ENCODE data around the gene UBE3B. TPM values are rescaled to one million over a fixed set of nuclear protein-coding genes. Genes with fewer than 3 reads are reported as not detected.

UBE3B gene
- total RNA-seq, 1 donor from 2014 or later: 34.4 TPM

GRCh38 chr12:109500406-109501185 is 23.2 kb downstream of the UBE3B start:
- H4K20me1 ChIP-seq (ENCODE audit: insufficient read depth, low read length): no peaks in the 10 kb centered on the region
- peaks cover 25% of the 10 kb centered on the region for H3K36me3 ChIP-seq (ENCODE audit: insufficient read depth, low read length)
- TF ChIP-seq EZH2 (IDR thresholded peaks at IDR 0.05; ENCODE audit: insufficient read depth, low read length) (no peak), CTCF (IDR thresholded peaks at IDR 0.05; ENCODE audit: insufficient read depth, low read depth, low read length) (no peak)
- no peak overlapping the region for H3K4me3 Mint-ChIP-seq (ENCODE audit: unreplicated experiment)
- no peak overlapping the region for H3K9ac ChIP-seq (ENCODE audit: low read length)
- FAIRE-seq (no peak), DNase-seq (ENCODE audit: low read depth) (no peak)
- H3K4me1 Mint-ChIP-seq (ENCODE audit: low read depth, unreplicated experiment): peaks cover 18% of the 10 kb centered on the region
- no peaks in the 10 kb centered on the region for H3K9me3 Mint-ChIP-seq (ENCODE audit: unreplicated experiment)
- H3K9me3 ChIP-seq (ENCODE audit: insufficient read depth, low read depth, low read length): no peaks in the 10 kb centered on the region
- no peaks in the 10 kb centered on the region for H3K27me3 Mint-ChIP-seq (ENCODE audit: low read depth, unreplicated experiment)
- peak overlapping the region; percentile 21 for H3K27ac Mint-ChIP-seq (ENCODE audit: unreplicated experiment)
- no peak overlapping the region for H3K27ac ChIP-seq (ENCODE audit: low read depth, low read length)
- H3K27me3 ChIP-seq (ENCODE audit: insufficient read depth, low read length): no peaks in the 10 kb centered on the region
- no peak overlapping the region for H2AFZ ChIP-seq (ENCODE audit: low read depth, low read length)
- peaks cover 28% of the 10 kb centered on the region for H3K36me3 Mint-ChIP-seq (ENCODE audit: low read depth, unreplicated experiment)
- H3K79me2 ChIP-seq (ENCODE audit: insufficient read depth, low read length): no peaks in the 10 kb centered on the region
- no peak overlapping the region for H3K4me2 ChIP-seq (ENCODE audit: low read length)
- no peak overlapping the region for H3K4me3 ChIP-seq (ENCODE audit: insufficient read depth, low read depth, low read length)
- peaks cover 10% of the 10 kb centered on the region for H3K4me1 ChIP-seq (ENCODE audit: insufficient read depth, low read length)

DNA sequence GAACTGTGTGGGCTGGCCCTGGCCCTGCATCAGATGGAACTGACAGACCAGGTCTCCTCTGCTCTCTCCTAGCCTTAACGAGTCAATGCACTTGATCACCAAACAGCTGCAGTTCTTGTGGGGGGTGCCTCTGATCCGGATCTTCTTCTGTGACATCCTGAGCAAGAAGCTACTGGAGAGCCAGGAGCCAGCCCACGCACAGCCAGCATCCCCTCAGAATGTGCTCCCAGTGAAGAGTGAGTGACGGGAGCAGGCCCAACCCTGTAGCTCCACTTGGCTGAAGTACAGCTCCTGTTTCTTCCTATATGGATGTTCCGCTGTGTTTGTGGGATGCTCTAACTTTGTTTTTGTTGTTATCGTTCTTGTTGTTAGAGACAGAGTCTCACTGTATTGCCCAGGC is 23.9 kb downstream of the UBE3B start:
- FAIRE-seq (no peak), DNase-seq (ENCODE audit: low read depth) (no peak)
- Mint-ChIP-seq H3K27me3 (ENCODE audit: low read depth, unreplicated experiment) (no peaks in the 10 kb centered on the region), H3K4me1 (ENCODE audit: low read depth, unreplicated experiment) (peaks cover 18% of the 10 kb centered on the region), H3K9me3 (ENCODE audit: unreplicated experiment) (no peaks in the 10 kb centered on the region), H3K27ac (ENCODE audit: unreplicated experiment) (no peak overlapping the region), H3K4me3 (ENCODE audit: unreplicated experiment) (no peak overlapping the region), H3K36me3 (ENCODE audit: low read depth, unreplicated experiment) (peaks cover 25% of the 10 kb centered on the region)
- TF ChIP-seq CTCF (IDR thresholded peaks at IDR 0.05; ENCODE audit: insufficient read depth, low read depth, low read length): no peak
- TF ChIP-seq EZH2 (IDR thresholded peaks at IDR 0.05; ENCODE audit: insufficient read depth, low read length): no peak
- H3K4me2 ChIP-seq (ENCODE audit: low read length): no peak overlapping the region
- no peak overlapping the region for H3K4me3 ChIP-seq (ENCODE audit: insufficient read depth, low read depth, low read length)
- no peak overlapping the region for H3K27ac ChIP-seq (ENCODE audit: low read depth, low read length)
- H2AFZ ChIP-seq (ENCODE audit: low read depth, low read length): no peak overlapping the region
- H3K9ac ChIP-seq (ENCODE audit: low read length): no peak overlapping the region
- no peaks in the 10 kb centered on the region for H3K9me3 ChIP-seq (ENCODE audit: insufficient read depth, low read depth, low read length)
- H4K20me1 ChIP-seq (ENCODE audit: insufficient read depth, low read length): no peaks in the 10 kb centered on the region
- H3K4me1 ChIP-seq (ENCODE audit: insufficient read depth, low read length): peaks cover 10% of the 10 kb centered on the region
- no peaks in the 10 kb centered on the region for H3K79me2 ChIP-seq (ENCODE audit: insufficient read depth, low read length)
- no peaks in the 10 kb centered on the region for H3K27me3 ChIP-seq (ENCODE audit: insufficient read depth, low read length)
- peaks cover 29% of the 10 kb centered on the region for H3K36me3 ChIP-seq (ENCODE audit: insufficient read depth, low read length)

- TF ChIP-seq EZH2 (IDR thresholded peaks at IDR 0.05; ENCODE audit: insufficient read depth, low read length): no peak
- TF ChIP-seq CTCF (IDR thresholded peaks at IDR 0.05; ENCODE audit: insufficient read depth, low read depth, low read length): no peak
- no peaks in the 10 kb centered on the region for H3K27me3 ChIP-seq (ENCODE audit: insufficient read depth, low read length)
- H3K9me3 ChIP-seq (ENCODE audit: insufficient read depth, low read depth, low read length): no peaks in the 10 kb centered on the region
- H4K20me1 ChIP-seq (ENCODE audit: insufficient read depth, low read length): no peaks in the 10 kb centered on the region
- no peak for DNase-seq (ENCODE audit: low read depth)
- Mint-ChIP-seq H3K4me1 (ENCODE audit: low read depth, unreplicated experiment) (peaks cover 17% of the 10 kb centered on the region), H3K36me3 (ENCODE audit: low read depth, unreplicated experiment) (peaks cover 25% of the 10 kb centered on the region), H3K4me3 (ENCODE audit: unreplicated experiment) (no peak overlapping the region), H3K9me3 (ENCODE audit: unreplicated experiment) (no peaks in the 10 kb centered on the region), H3K27ac (ENCODE audit: unreplicated experiment) (no peak overlapping the region), H3K27me3 (ENCODE audit: low read depth, unreplicated experiment) (no peaks in the 10 kb centered on the region)
- no peak overlapping the region for H3K4me2 ChIP-seq (ENCODE audit: low read length)
- no peak overlapping the region for H2AFZ ChIP-seq (ENCODE audit: low read depth, low read length)
- no peaks in the 10 kb centered on the region for H3K79me2 ChIP-seq (ENCODE audit: insufficient read depth, low read length)
- H3K4me3 ChIP-seq (ENCODE audit: insufficient read depth, low read depth, low read length): no peak overlapping the region
- no peak overlapping the region for H3K9ac ChIP-seq (ENCODE audit: low read length)
- FAIRE-seq: no peak
- no peak overlapping the region for H3K27ac ChIP-seq (ENCODE audit: low read depth, low read length)
- peaks cover 38% of the 10 kb centered on the region for H3K36me3 ChIP-seq (ENCODE audit: insufficient read depth, low read length)
- H3K4me1 ChIP-seq (ENCODE audit: insufficient read depth, low read length): peaks cover 10% of the 10 kb centered on the region
These were observed 24.9 kb downstream of the UBE3B start for GRCh38 chr12:109502332-109502731.
